HepG2 (cell line): ENCODE data around the gene EMC8. TPM values are rescaled to one million over a fixed set of nuclear protein-coding genes. Genes with fewer than 3 reads are reported as not detected.
A peak's percentile ranks its signal among the peaks of the same experiment; 100 is the strongest.

Experiments
- CAMTA2 ChIP-seq: sonication (generic); formaldehyde crosslinking; IDR thresholded peaks from 2 replicates; pipeline ENCODE4 v1.4.0; 2020; ENCODE audit warnings: mild to moderate bottlenecking, missing genetic modification reagents, borderline replicate concordance
- KMT2A ChIP-seq: sonication (generic); formaldehyde crosslinking; IDR thresholded peaks from 2 replicates; pipeline ENCODE4 v1.4.0; 2020; ENCODE audit warnings: missing genetic modification reagents
- ZFP1 ChIP-seq: IDR thresholded peaks from 2 replicates; pipeline ENCODE4 v1.6.1; 2016
- ZNF343 ChIP-seq: sonication (generic); formaldehyde crosslinking; IDR thresholded peaks from 2 replicates; pipeline ENCODE4 v1.4.0; 2020; ENCODE audit warnings: mild to moderate bottlenecking, missing genetic modification reagents
- ZNF564 ChIP-seq: sonication (generic); formaldehyde crosslinking; IDR thresholded peaks from 2 replicates; pipeline ENCODE4 v1.8.1; 2023; ENCODE audit warnings: mild to moderate bottlenecking, missing genetic modification reagents
- ZNF703 ChIP-seq: sonication (generic); formaldehyde crosslinking; IDR thresholded peaks from 2 replicates; pipeline ENCODE4 v1.5.1; 2020; ENCODE audit warnings: missing genetic modification reagents, mild to moderate bottlenecking, moderate library complexity, borderline replicate concordance
- ZNF782 ChIP-seq: sonication (generic); formaldehyde crosslinking; IDR thresholded peaks from 2 replicates; pipeline ENCODE4 v1.4.0; 2020; ENCODE audit warnings: missing genetic modification reagents, mild to moderate bottlenecking, borderline replicate concordance
- ZSCAN30 ChIP-seq: sonication (generic); formaldehyde crosslinking; IDR thresholded peaks from 2 replicates; pipeline ENCODE4 v1.5.0; 2020; ENCODE audit warnings: mild to moderate bottlenecking, missing genetic modification reagents
- polyA plus RNA-seq, 8 experiments: library from polyadenylated mRNA; depleted of rRNA in 3 of 8; stranded (reverse) in 7 of 8; unstranded in 1 of 8; fragments of >200 nt; fragmentation: Illumina TruSeq in 4 of 8; extraction: Trizol in 4 of 8; gene quantifications; 2 replicates each; pipeline versions ENCODE4 v1.2.1 to v1.2.3, GENCODE V29; 2011 to 2016; ENCODE audit warnings: low read depth in 4 of 8, missing spikeins in 1 of 8, mixed read lengths in 1 of 8; ENCODE audit not compliant: insufficient read depth in 1 of 8
- total RNA-seq, 5 experiments: library from RNA; depleted of rRNA; stranded (reverse); fragments of >200 nt; fragmentation: Illumina TruSeq; extraction: Trizol; gene quantifications; 2 replicates each; pipeline ENCODE4 v1.2.3, GENCODE V29; 2016; ENCODE audit warnings: low read depth in 1 of 5
- TF ChIP-seq, protein P1 (sequence below): sonication (generic); formaldehyde crosslinking; IDR thresholded peaks from 2 replicates; pipeline ENCODE4 v1.5.0; 2020; ENCODE audit warnings: mild to moderate bottlenecking, missing genetic modification reagents, borderline replicate concordance
- TF ChIP-seq, protein P2 (sequence below): sonication (generic); formaldehyde crosslinking; IDR thresholded peaks from 2 replicates; pipeline ENCODE4 v1.5.0; 2020; ENCODE audit warnings: mild to moderate bottlenecking, missing genetic modification reagents, borderline replicate concordance
- TF ChIP-seq, protein P3 (sequence below): sonication (generic); formaldehyde crosslinking; IDR thresholded peaks from 2 replicates; pipeline ENCODE4 v1.4.0; 2020; ENCODE audit warnings: missing genetic modification reagents, borderline replicate concordance

Gene EMC8
- total and polyA plus RNA-seq, 2 of the 13 experiments (the other 11 are each of a cell fraction or from before 2014, with no cell fraction given): 55.0 to 76.0 TPM

DNA sequence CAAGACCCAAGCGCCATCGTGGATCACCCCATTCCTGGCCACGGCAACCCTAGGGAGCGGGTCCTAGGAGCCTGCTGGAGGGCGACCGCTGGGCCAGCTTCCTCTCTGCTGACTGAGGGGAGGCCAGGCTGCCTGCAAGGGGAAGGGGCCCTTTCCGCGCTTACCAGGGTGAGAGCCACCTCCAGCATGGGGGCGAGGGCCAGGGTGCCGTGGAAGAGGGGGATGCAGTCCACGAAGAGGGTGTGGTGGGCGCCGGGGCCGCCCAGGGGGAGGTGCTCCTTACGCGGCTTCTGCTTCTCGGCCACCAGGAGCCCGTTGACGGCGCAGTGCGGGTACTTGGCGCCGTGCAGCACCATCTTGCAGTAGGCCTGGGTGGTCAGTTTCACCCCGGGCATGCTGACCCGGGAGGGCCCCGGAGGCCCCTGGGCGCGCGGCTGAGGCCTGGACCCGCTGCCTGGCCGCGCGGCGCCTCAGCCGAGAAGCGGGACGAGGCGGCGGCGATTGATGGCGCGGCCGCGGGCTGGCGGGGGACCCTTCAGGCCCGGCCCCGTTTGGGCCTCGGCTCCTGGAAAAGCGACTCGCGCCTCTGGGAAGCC, 345 bp downstream of the EMC8 start (continued):
- TF ChIP-seq, protein P1, sequence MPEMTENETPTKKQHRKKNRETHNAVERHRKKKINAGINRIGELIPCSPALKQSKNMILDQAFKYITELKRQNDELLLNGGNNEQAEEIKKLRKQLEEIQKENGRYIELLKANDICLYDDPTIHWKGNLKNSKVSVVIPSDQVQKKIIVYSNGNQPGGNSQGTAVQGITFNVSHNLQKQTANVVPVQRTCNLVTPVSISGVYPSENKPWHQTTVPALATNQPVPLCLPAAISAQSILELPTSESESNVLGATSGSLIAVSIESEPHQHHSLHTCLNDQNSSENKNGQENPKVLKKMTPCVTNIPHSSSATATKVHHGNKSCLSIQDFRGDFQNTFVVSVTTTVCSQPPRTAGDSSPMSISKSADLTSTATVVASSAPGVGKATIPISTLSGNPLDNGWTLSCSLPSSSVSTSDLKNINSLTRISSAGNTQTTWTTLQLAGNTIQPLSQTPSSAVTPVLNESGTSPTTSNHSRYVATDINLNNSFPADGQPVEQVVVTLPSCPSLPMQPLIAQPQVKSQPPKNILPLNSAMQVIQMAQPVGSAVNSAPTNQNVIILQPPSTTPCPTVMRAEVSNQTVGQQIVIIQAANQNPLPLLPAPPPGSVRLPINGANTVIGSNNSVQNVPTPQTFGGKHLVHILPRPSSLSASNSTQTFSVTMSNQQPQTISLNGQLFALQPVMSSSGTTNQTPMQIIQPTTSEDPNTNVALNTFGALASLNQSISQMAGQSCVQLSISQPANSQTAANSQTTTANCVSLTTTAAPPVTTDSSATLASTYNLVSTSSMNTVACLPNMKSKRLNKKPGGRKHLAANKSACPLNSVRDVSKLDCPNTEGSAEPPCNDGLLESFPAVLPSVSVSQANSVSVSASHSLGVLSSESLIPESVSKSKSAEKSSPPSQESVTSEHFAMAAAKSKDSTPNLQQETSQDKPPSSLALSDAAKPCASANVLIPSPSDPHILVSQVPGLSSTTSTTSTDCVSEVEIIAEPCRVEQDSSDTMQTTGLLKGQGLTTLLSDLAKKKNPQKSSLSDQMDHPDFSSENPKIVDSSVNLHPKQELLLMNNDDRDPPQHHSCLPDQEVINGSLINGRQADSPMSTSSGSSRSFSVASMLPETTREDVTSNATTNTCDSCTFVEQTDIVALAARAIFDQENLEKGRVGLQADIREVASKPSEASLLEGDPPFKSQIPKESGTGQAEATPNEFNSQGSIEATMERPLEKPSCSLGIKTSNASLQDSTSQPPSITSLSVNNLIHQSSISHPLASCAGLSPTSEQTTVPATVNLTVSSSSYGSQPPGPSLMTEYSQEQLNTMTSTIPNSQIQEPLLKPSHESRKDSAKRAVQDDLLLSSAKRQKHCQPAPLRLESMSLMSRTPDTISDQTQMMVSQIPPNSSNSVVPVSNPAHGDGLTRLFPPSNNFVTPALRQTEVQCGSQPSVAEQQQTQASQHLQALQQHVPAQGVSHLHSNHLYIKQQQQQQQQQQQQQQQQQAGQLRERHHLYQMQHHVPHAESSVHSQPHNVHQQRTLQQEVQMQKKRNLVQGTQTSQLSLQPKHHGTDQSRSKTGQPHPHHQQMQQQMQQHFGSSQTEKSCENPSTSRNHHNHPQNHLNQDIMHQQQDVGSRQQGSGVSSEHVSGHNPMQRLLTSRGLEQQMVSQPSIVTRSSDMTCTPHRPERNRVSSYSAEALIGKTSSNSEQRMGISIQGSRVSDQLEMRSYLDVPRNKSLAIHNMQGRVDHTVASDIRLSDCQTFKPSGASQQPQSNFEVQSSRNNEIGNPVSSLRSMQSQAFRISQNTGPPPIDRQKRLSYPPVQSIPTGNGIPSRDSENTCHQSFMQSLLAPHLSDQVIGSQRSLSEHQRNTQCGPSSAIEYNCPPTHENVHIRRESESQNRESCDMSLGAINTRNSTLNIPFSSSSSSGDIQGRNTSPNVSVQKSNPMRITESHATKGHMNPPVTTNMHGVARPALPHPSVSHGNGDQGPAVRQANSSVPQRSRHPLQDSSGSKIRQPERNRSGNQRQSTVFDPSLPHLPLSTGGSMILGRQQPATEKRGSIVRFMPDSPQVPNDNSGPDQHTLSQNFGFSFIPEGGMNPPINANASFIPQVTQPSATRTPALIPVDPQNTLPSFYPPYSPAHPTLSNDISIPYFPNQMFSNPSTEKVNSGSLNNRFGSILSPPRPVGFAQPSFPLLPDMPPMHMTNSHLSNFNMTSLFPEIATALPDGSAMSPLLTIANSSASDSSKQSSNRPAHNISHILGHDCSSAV (CRISPR knock-in tag): no peak
- no peak for TF ChIP-seq KMT2A (CRISPR knock-in tag)
- TF ChIP-seq ZNF782 (CRISPR knock-in tag): peak; percentile 40
- TF ChIP-seq ZNF343 (CRISPR knock-in tag): no peak
- TF ChIP-seq, protein P2, sequence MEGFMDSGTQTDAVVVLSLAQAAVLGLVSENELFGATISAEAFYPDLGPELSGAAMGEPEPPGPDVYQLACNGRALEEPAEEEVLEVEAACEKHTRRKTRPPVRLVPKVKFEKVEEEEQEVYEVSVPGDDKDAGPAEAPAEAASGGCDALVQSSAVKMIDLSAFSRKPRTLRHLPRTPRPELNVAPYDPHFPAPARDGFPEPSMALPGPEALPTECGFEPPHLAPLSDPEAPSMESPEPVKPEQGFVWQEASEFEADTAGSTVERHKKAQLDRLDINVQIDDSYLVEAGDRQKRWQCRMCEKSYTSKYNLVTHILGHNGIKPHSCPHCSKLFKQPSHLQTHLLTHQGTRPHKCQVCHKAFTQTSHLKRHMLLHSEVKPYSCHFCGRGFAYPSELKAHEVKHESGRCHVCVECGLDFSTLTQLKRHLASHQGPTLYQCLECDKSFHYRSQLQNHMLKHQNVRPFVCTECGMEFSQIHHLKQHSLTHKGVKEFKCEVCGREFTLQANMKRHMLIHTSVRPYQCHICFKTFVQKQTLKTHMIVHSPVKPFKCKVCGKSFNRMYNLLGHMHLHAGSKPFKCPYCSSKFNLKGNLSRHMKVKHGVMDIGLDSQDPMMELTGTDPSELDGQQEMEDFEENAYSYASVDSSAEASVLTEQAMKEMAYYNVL (CRISPR knock-in tag): 0 out of 2 replicates have a peak, but pooled peaks have one; percentile 35
- TF ChIP-seq, protein P3, sequence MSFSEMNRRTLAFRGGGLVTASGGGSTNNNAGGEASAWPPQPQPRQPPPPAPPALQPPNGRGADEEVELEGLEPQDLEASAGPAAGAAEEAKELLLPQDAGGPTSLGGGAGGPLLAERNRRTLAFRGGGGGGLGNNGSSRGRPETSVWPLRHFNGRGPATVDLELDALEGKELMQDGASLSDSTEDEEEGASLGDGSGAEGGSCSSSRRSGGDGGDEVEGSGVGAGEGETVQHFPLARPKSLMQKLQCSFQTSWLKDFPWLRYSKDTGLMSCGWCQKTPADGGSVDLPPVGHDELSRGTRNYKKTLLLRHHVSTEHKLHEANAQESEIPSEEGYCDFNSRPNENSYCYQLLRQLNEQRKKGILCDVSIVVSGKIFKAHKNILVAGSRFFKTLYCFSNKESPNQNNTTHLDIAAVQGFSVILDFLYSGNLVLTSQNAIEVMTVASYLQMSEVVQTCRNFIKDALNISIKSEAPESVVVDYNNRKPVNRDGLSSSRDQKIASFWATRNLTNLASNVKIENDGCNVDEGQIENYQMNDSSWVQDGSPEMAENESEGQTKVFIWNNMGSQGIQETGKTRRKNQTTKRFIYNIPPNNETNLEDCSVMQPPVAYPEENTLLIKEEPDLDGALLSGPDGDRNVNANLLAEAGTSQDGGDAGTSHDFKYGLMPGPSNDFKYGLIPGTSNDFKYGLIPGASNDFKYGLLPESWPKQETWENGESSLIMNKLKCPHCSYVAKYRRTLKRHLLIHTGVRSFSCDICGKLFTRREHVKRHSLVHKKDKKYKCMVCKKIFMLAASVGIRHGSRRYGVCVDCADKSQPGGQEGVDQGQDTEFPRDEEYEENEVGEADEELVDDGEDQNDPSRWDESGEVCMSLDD (CRISPR knock-in tag): no peak
- no peak for TF ChIP-seq CAMTA2
- no peak for TF ChIP-seq ZSCAN30 (CRISPR knock-in tag)
- peak; percentile 21; the same call in 1 of the 2 replicates for TF ChIP-seq ZNF703
- no peak for TF ChIP-seq ZFP1 (CRISPR knock-in tag)
- TF ChIP-seq ZNF564 (CRISPR knock-in tag): 0 out of 2 replicates have a peak, but pooled peaks have one; percentile 13
